Activated CD8-positive, alpha-beta T cell treated with anti-CD3 and anti-CD28 coated beads, Interleukin-2, amount 10 ng/mL, durations not matched to agents 7 days and 5 days (primary cell): ENCODE measurements around the gene DPYD. TPM values are rescaled to one million over a fixed set of nuclear protein-coding genes. Genes with fewer than 3 reads are reported as not detected.

Experiments
- ATAC-seq: fragments of 150-1000 bp; cut with Tn5 transposase; one replicate; pipeline ENCODE4 v1.10.0; 2021; ENCODE audit warnings: moderate library complexity
- CTCF ChIA-PET: fragments of 350-600 bp; sonication (Branson Sonifier 250); formaldehyde crosslinking; loops from one replicate; lab custom pipeline; 2021; ENCODE audit warnings: antibody characterized with exemption; lab: Charles Lee
- POLR2A ChIA-PET: fragments of 350-600 bp; sonication (Branson Sonifier 250); formaldehyde crosslinking; loops from one replicate; lab custom pipeline; 2021; ENCODE audit warnings: antibody characterized with exemption; lab: Charles Lee
- DNase-seq: peaks from one replicate; pipeline ENCODE4 v3.0.0-alpha.2; 2020
- H3K27ac Mint-ChIP-seq: one replicate; pipeline ENCODE4 v1.8.0; 2021; ENCODE audit warnings: mild to moderate bottlenecking, mixed read lengths
- H3K27me3 Mint-ChIP-seq: one replicate; pipeline ENCODE4 v1.8.0; 2021; ENCODE audit warnings: low read depth, mixed read lengths
- H3K36me3 Mint-ChIP-seq: one replicate; pipeline ENCODE4 v1.8.0; 2021; ENCODE audit warnings: low read depth, mixed read lengths
- H3K4me1 Mint-ChIP-seq: one replicate; pipeline ENCODE4 v1.8.0; 2021; ENCODE audit warnings: low read depth, mixed read lengths
- H3K4me3 Mint-ChIP-seq: one replicate; pipeline ENCODE4 v1.8.0; 2021; ENCODE audit warnings: mild to moderate bottlenecking, mixed read lengths
- H3K9me3 Mint-ChIP-seq: one replicate; pipeline ENCODE4 v1.8.0; 2022; ENCODE audit warnings: mixed read lengths; ENCODE audit not compliant: insufficient read depth
- total RNA-seq, 2 experiments: library from RNA; stranded (reverse); gene quantifications; one replicate each; pipeline ENCODE4 v1.2.3, GENCODE V29; 2021

DPYD gene
- total RNA-seq, 2 experiments from 2014 or later, result 41.1 to 43.3 TPM

DNA sequence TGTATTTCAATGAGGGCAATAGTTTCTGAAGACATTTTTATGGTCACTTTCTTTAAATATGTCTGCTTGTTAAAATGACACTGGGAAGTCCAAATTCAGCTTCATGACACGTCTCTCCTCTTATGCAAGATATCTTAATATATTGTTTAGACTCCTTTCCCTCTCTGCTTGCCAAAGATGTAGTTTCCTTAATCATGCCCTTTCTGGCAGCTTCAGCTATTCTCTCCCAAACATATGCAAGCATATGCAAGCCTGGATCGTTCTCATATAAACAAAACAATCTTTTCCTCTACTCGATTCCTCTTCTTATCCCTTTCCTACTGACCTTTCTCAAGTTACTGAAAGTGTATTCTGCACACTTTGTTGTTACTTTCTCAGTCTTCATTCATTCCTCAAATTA is 827.1 kb downstream of the DPYD start:
- ChIA-PET CTCF (no interaction called here), POLR2A (no interaction called here)
- Mint-ChIP-seq H3K27ac (no peak overlapping the region), H3K4me3 (no peak overlapping the region), H3K4me1 (no peaks in the 10 kb centered on the region), H3K27me3 (no peaks in the 10 kb centered on the region), H3K9me3 (no peaks in the 10 kb centered on the region), H3K36me3 (peaks cover 9% of the 10 kb centered on the region)
- ATAC-seq, result no peak
- no peak for DNase-seq

DNA sequence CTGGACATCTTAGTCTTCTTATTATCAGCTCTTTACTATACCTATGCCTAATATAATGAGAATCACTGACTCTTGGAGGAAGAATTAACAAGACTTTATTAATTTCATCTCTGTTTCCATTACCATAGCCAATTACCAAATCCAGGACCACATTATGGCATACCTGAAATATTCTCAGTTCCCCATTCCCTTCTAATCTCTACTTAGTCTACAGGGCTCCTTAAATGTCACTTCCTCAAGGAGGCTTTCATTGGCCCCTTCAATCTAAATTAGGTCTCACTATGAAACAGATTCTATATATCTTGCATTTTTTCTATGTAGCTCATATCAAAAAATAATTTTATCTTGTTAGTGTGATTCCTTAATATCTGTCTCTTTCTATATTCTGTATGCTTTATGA is 828.0 kb downstream of the DPYD start:
- no peaks in the 10 kb centered on the region for H3K9me3 Mint-ChIP-seq
- ATAC-seq (no peak), DNase-seq (no peak)
- H3K27ac Mint-ChIP-seq, result no peak overlapping the region
- peaks cover 9% of the 10 kb centered on the region for H3K36me3 Mint-ChIP-seq
- no peaks in the 10 kb centered on the region for H3K27me3 Mint-ChIP-seq
- ChIA-PET POLR2A (no interaction called here), CTCF (no interaction called here)
- H3K4me1 Mint-ChIP-seq, result no peaks in the 10 kb centered on the region
- no peak overlapping the region for H3K4me3 Mint-ChIP-seq

DNA sequence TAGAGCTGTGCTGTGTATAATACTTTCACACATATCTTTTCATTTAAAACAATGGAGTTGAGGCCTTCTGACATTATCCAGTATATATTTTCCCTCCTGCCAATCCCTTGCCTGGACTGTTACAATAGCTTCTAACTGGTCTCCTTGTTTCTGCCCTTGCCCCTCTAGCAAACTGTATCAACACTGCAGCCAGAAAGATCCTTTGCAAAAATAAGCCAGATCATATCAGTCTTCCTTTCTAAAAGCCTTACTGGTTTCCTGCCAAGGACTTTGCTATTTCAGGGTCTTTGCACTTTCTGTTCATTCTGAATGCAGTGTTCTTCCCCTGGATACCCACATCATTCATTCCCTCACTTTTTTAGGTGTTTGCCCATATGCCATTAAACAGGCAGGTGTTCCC is 829.2 kb downstream of the DPYD start:
- Mint-ChIP-seq H3K9me3 (no peaks in the 10 kb centered on the region), H3K36me3 (peaks cover 2% of the 10 kb centered on the region), H3K4me3 (no peak overlapping the region), H3K27me3 (no peaks in the 10 kb centered on the region), H3K4me1 (no peaks in the 10 kb centered on the region), H3K27ac (no peak overlapping the region)
- ChIA-PET CTCF (no interaction called here), POLR2A (no interaction called here)
- DNase-seq (no peak), ATAC-seq (no peak)

DNA sequence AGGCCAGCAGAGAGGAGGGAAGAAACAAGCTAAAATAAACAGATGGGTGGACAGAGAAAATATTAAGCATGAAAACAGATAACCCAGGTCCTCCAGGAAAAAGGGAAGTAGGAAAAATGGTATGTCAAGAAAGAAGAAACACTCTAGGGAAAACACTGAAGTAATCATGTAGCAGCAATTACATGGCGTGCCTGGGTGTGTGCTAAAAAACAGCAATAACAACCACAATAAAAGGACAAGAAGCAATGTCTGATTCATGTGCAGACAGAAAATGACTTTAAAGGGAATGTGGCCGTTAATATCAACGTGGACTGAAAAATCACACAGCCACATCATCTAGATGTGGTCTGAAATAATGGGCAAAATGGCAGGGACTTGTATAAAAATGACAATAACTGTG is 829.6 kb downstream of the DPYD start:
- ChIA-PET CTCF (no interaction called here), POLR2A (no interaction called here)
- no peaks in the 10 kb centered on the region for H3K27me3 Mint-ChIP-seq
- ATAC-seq (no peak), DNase-seq (no peak)
- H3K4me3 Mint-ChIP-seq, result no peak overlapping the region
- no peaks in the 10 kb centered on the region for H3K36me3 Mint-ChIP-seq
- no peaks in the 10 kb centered on the region for H3K4me1 Mint-ChIP-seq
- H3K9me3 Mint-ChIP-seq, result no peaks in the 10 kb centered on the region
- no peak overlapping the region for H3K27ac Mint-ChIP-seq

DNA sequence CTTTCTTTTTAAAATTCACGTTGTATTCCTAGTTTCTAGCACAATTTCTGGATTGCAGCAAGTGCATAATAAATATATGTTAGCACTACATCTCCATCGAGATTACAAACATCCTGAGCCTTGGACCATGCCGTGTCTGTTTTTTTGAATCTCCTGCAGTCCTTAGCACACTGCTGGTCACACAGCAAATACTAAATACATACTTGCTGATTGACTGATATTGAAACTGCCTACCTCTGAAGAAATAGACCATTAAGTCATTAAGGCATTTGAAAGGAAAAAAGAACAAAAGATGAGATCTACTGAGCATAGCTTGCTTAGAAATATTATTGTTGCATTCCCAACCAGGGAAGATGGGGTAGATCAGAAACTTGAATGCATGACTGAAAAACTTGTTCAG is 830.1 kb downstream of the DPYD start:
- ChIA-PET POLR2A (no interaction called here), CTCF (no interaction called here)
- Mint-ChIP-seq H3K27ac (no peak overlapping the region), H3K4me3 (no peak overlapping the region), H3K36me3 (no peaks in the 10 kb centered on the region), H3K27me3 (no peaks in the 10 kb centered on the region), H3K4me1 (no peaks in the 10 kb centered on the region), H3K9me3 (no peaks in the 10 kb centered on the region)
- no peak for DNase-seq
- no peak for ATAC-seq

DNA sequence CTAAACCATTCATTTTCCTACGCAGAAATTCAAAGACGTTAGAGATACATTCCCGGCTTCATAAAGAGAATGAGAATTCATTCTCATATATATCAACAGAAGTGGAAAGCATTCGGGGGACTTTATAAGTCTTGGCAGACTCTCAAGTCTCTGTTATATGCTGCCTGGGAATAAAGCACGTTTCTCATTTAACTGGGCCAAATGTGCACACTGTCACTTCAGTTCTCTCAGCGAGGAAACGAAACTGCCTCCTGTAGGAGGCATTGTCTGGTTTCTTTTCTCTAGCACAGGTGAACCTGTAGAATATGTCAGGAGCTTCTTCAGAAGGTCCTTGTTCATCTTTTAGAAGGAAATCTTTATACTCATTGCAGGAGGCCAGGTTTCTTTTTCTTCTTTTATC is 831.7 kb downstream of the DPYD start:
- no peak overlapping the region for H3K27ac Mint-ChIP-seq
- H3K36me3 Mint-ChIP-seq, result no peaks in the 10 kb centered on the region
- no peak overlapping the region for H3K4me3 Mint-ChIP-seq
- H3K4me1 Mint-ChIP-seq, result no peaks in the 10 kb centered on the region
- no peaks in the 10 kb centered on the region for H3K9me3 Mint-ChIP-seq
- H3K27me3 Mint-ChIP-seq, result no peaks in the 10 kb centered on the region
- CTCF ChIA-PET, result no interaction called here
- DNase-seq (no peak), ATAC-seq (no peak)
- POLR2A ChIA-PET, result no interaction called here

DNA sequence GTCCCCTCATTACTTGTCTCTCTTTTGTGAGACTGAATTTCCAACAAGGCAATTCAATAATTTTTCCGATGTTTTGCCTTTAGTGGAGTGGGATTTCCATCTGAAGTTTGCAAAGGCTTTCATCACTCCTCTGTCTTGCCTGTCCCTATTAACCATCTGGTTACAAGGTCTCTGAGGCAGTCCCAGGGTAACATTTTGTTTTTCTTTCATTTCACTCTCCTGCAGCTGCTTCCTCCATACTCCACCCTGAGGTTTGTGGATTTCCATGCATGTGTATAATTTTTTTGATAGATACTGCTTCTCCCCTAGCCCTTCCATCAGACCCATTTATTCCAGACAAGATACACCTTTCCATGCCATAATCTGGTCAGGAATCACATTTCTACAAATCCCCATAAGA is 832.4 kb downstream of the DPYD start:
- Mint-ChIP-seq H3K4me1 (no peaks in the 10 kb centered on the region), H3K27ac (no peak overlapping the region), H3K9me3 (no peaks in the 10 kb centered on the region), H3K27me3 (no peaks in the 10 kb centered on the region), H3K36me3 (no peaks in the 10 kb centered on the region), H3K4me3 (no peak overlapping the region)
- ATAC-seq, result no peak
- CTCF ChIA-PET, result no interaction called here
- POLR2A ChIA-PET, result no interaction called here
- DNase-seq, result no peak

DNA sequence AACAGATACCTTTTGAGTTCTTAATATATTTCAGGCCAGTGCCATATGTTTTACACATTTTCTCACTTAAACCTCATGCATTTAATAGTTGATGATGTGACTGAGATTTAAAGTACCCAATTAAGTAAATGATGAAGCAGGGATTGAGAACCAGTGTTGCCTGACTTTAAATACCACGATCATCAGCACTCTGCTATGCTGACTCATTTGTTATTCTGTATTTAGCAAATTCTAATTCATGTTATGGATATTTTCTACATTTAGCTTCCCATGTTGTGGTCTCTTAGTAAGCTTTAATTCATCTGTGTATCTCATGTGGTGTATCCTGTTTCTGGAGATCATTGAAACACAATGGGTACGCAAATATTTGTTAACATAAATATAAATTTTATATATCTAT is 836.3 kb downstream of the DPYD start:
- ChIA-PET CTCF (no interaction called here), POLR2A (no interaction called here)
- no peaks in the 10 kb centered on the region for H3K4me1 Mint-ChIP-seq
- H3K9me3 Mint-ChIP-seq, result no peaks in the 10 kb centered on the region
- no peak overlapping the region for H3K4me3 Mint-ChIP-seq
- no peaks in the 10 kb centered on the region for H3K27me3 Mint-ChIP-seq
- H3K36me3 Mint-ChIP-seq, result no peaks in the 10 kb centered on the region
- H3K27ac Mint-ChIP-seq, result no peak overlapping the region
- no peak for ATAC-seq
- DNase-seq, result no peak

DNA sequence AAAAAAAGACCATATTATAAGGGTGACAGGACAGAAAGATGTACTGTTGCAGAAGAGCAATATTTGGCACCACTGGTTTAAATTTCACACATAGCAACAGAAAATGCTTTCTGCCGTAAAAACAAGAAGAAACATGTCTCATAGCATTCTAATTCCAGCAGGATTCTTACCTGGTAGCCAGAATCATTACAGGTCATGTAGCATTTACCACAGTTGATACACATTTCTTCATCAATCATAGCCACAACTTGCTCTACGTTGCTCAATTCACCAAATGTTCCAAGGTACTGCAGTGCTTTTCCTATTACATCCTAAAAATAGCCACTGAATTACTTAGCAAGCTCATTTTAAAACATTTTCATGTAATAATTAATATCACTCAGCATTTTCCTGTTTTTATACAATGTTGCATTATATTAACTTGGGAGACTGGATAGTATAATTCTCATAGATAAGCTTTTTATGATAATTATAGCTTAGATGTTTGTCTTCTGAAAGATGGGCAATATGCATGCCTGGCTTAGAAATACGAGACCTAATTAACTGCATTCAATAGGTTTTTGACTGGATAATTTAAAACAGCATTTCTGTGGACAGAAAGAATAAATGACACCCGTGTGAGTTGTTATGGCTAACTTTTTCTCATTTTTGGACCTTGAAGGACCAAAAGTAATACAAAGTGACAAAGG is 838.5 kb downstream of the DPYD start:
- Mint-ChIP-seq H3K27ac (no peak overlapping the region), H3K27me3 (no peaks in the 10 kb centered on the region), H3K9me3 (no peaks in the 10 kb centered on the region), H3K4me1 (no peaks in the 10 kb centered on the region), H3K4me3 (no peak overlapping the region), H3K36me3 (no peaks in the 10 kb centered on the region)
- ChIA-PET CTCF (no interaction called here), POLR2A (no interaction called here)
- ATAC-seq, result no peak
- no peak for DNase-seq

DNA sequence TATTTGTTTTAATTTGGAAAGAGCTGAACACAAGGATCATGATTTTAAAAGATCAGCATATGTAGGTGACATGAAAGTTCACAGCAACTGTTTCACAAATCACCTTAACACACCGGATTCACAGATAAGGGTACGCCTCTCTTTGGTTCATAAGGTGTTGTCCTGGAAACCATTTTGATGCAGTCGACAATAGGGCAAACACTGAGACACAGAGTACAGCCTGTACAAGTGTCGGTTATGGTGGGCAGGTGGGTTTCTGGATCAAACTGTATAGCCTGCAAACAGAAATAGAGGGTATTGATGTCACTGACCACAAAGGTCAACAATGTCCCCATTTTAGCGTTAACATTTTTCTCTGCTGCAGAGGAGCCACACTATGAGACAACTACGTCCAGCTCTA is 842.0 kb downstream of the DPYD start:
- DNase-seq, result no peak
- ChIA-PET POLR2A (no interaction called here), CTCF (no interaction called here)

DNA sequence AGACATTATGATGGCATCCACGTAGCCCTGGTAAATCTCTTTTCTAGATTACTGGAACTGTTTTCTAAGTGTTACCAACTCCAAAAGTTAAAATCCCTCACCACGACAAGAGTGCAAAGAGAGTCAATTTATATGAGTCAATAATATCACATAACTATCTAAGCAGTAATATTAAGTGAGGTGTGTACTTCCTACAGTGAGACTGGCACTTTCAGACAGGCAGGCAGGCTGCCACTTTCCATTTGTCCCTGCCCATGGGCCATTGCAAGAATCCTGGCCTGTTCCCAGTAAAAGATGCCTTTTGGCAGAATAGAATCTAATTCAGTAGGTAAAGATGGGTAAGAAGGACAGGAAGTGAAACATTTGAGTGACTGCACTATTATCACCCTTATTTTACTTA is 843.6 kb downstream of the DPYD start:
- ATAC-seq (no peak), DNase-seq (no peak)
- Mint-ChIP-seq H3K27ac (no peak overlapping the region), H3K9me3 (no peaks in the 10 kb centered on the region), H3K4me1 (no peaks in the 10 kb centered on the region), H3K36me3 (no peaks in the 10 kb centered on the region), H3K27me3 (no peaks in the 10 kb centered on the region), H3K4me3 (no peak overlapping the region)
- ChIA-PET POLR2A (no interaction called here), CTCF (no interaction called here)

More for the DNA sequence above, 842.0 kb downstream of the DPYD start:
- no peak for ATAC-seq
- Mint-ChIP-seq H3K4me3 (no peak overlapping the region), H3K27ac (no peak overlapping the region), H3K36me3 (no peaks in the 10 kb centered on the region), H3K4me1 (no peaks in the 10 kb centered on the region), H3K9me3 (no peaks in the 10 kb centered on the region), H3K27me3 (no peaks in the 10 kb centered on the region)

DNA sequence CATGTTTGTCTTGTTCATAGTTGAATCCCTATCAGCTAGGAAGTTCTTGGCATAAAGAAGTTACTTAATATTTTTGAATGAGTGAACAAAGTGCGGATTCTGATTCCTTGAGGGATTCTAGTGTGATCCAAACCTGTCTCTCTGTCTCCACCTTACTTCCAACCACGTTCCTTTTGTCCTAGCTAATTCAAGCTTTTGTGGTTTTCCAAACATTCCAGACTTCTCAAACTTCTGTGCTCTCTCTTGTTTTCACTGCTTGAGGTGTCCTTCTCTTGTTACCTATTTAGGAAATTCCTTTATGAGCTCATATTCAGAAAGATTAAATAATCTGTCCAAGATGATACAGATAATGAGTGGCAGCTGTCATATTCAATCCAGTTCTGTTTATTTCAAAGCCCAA is 846.1 kb downstream of the DPYD start:
- no peak for ATAC-seq
- Mint-ChIP-seq H3K36me3 (no peaks in the 10 kb centered on the region), H3K9me3 (no peaks in the 10 kb centered on the region), H3K27ac (no peak overlapping the region), H3K4me3 (no peak overlapping the region), H3K27me3 (no peaks in the 10 kb centered on the region), H3K4me1 (no peaks in the 10 kb centered on the region)
- CTCF ChIA-PET, result no interaction called here
- POLR2A ChIA-PET, result no interaction called here
- no peak for DNase-seq

DNA sequence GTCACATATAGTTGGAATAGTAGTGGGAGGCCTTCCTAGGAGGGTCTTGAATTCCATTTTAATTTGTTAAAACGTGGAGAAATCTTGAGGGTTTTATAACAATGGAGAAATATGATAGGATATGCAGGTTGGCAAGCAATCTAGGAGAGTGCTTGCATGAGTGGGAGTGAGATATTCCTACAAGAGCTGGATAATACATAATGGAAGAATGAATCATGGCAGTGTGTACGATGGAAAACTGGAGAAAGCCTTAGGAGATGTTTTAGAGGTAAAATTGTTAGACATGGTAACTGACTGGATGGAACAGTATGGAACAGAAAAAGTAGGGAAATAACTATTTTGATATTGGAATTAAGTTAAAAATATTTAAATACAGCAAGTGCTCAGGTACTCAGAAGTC is 846.9 kb downstream of the DPYD start:
- Mint-ChIP-seq H3K4me3 (no peak overlapping the region), H3K27me3 (no peaks in the 10 kb centered on the region), H3K36me3 (no peaks in the 10 kb centered on the region), H3K27ac (no peak overlapping the region), H3K9me3 (no peaks in the 10 kb centered on the region), H3K4me1 (no peaks in the 10 kb centered on the region)
- ATAC-seq, result no peak
- DNase-seq, result no peak
- ChIA-PET CTCF (no interaction called here), POLR2A (no interaction called here)
